DOHH2 (cell line): ENCODE results near the gene BHLHE40.

Experiments
- H3F3A ChIP-seq: fragments of 200-600 bp; sonication (generic), shearing (Covaris generic); 2 replicates; pipeline ENCODE4 v1.6.0; 2016; ENCODE audit warnings: antibody characterized with exemption, mild to moderate bottlenecking; ENCODE audit not compliant: control insufficient read depth, insufficient read depth
- H3K27ac ChIP-seq: fragments of 200-600 bp; sonication (generic); 2 replicates; pipeline ENCODE4 v1.5.1; 2014; ENCODE audit warnings: low read depth, mild to moderate bottlenecking, low read length, moderate library complexity
- H3K27me3 ChIP-seq: fragments of 200-600 bp; sonication (generic); 2 replicates; pipeline ENCODE4 v1.6.1; 2014; ENCODE audit warnings: mild to moderate bottlenecking, low read length, mixed read lengths; ENCODE audit not compliant: control insufficient read depth
- H3K36me3 ChIP-seq: fragments of 200-600 bp; sonication (generic); 2 replicates; pipeline ENCODE4 v1.6.1; 2014; ENCODE audit warnings: mild to moderate bottlenecking, low read length, moderate library complexity, mixed read lengths; ENCODE audit not compliant: control insufficient read depth
- H3K4me1 ChIP-seq: fragments of 200-600 bp; sonication (generic); 2 replicates; pipeline ENCODE4 v1.6.1; 2014; ENCODE audit warnings: mild to moderate bottlenecking, low read length, mixed read lengths; ENCODE audit not compliant: control insufficient read depth
- H3K4me2 ChIP-seq: fragments of 200-600 bp; sonication (generic); 2 replicates; pipeline ENCODE4 v1.6.0; 2014; ENCODE audit warnings: mild to moderate bottlenecking, low read length, moderate library complexity
- H3K4me3 ChIP-seq: fragments of 200-600 bp; sonication (generic); 2 replicates; pipeline ENCODE4 v1.5.1; 2014; ENCODE audit warnings: mild to moderate bottlenecking, low read length, mixed read lengths
- H3K79me2 ChIP-seq: fragments of 200-600 bp; sonication (generic); 2 replicates; pipeline ENCODE4 v1.6.1; 2014; ENCODE audit warnings: mild to moderate bottlenecking, low read length, mixed read lengths; ENCODE audit not compliant: control insufficient read depth
- H3K9me2 ChIP-seq: fragments of 200-600 bp; sonication (generic); replicated peaks from 2 replicates; pipeline ENCODE4 v1.6.1; 2014; ENCODE audit warnings: mild to moderate bottlenecking, low read length, mixed read lengths; ENCODE audit not compliant: control insufficient read depth
- H3K9me3 ChIP-seq: fragments of 200-600 bp; sonication (generic); 2 replicates; pipeline ENCODE4 v1.6.1; 2014; ENCODE audit warnings: antibody characterized with exemption, low read length, mixed read lengths; ENCODE audit not compliant: control insufficient read depth, insufficient read depth
- H4K20me1 ChIP-seq: fragments of 200-600 bp; sonication (generic); 2 replicates; pipeline ENCODE4 v1.6.0; 2014; ENCODE audit warnings: low read depth, mild to moderate bottlenecking, antibody characterized with exemption, low read length, moderate library complexity; ENCODE audit not compliant: control insufficient read depth, insufficient read depth
- EZH2phosphoT487 ChIP-seq: fragments of 200-600 bp; sonication (generic); IDR thresholded peaks from 2 replicates; pipeline ENCODE4 v1.6.1; 2017; ENCODE audit warnings: borderline replicate concordance, mild to moderate bottlenecking, antibody characterized with exemption, low read length, moderate library complexity, mixed read lengths
- TF ChIP-seq, protein P1 (sequence below): fragments of 200-600 bp; sonication (generic); IDR thresholded peaks from one replicate; pipeline ENCODE4 v1.5.1; 2014; ENCODE audit warnings: antibody characterized with exemption, mild to moderate bottlenecking, low read depth, low read length; ENCODE audit not compliant: poor library complexity, severe bottlenecking

Gene BHLHE40

DNA sequence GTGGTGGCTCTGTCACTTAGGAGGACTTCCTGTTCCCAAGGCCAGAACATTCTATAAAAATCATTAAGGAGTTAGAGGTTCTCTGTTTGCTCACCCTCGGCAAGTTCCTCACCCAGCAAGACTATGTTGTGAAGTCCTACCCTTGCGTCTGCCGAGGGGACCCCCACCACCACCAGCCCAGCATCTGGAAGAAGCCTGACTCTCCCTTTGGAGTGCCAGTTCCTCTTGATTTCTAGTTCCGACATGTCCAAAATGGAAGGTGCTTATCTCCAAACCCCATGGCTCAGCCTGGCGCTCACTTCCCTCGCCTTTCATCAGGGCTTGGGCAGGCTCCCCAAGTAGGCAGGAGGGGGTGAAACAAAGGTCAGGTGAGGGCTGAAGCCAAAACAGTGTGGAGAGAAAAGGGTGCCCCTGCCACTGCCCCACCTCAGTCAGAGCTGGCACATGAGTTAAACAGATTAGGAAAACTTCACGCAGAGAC lies 41.0 kb downstream of the BHLHE40 start:
- no peak overlapping the region for H3K4me2 ChIP-seq
- H4K20me1 ChIP-seq, result no peaks in the 10 kb centered on the region
- H3K9me2 ChIP-seq, result no peaks in the 10 kb centered on the region
- peaks cover 27% of the 10 kb centered on the region for H3K27me3 ChIP-seq
- H3K27ac ChIP-seq, result no peak overlapping the region
- no peaks in the 10 kb centered on the region for H3K36me3 ChIP-seq
- H3K9me3 ChIP-seq, result no peaks in the 10 kb centered on the region
- TF ChIP-seq, protein P1, sequence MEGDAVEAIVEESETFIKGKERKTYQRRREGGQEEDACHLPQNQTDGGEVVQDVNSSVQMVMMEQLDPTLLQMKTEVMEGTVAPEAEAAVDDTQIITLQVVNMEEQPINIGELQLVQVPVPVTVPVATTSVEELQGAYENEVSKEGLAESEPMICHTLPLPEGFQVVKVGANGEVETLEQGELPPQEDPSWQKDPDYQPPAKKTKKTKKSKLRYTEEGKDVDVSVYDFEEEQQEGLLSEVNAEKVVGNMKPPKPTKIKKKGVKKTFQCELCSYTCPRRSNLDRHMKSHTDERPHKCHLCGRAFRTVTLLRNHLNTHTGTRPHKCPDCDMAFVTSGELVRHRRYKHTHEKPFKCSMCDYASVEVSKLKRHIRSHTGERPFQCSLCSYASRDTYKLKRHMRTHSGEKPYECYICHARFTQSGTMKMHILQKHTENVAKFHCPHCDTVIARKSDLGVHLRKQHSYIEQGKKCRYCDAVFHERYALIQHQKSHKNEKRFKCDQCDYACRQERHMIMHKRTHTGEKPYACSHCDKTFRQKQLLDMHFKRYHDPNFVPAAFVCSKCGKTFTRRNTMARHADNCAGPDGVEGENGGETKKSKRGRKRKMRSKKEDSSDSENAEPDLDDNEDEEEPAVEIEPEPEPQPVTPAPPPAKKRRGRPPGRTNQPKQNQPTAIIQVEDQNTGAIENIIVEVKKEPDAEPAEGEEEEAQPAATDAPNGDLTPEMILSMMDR, result no peak
- TF ChIP-seq EZH2phosphoT487, result no peak
- no peaks in the 10 kb centered on the region for H3K79me2 ChIP-seq
- H3K4me3 ChIP-seq, result no peak overlapping the region
- peaks cover 5% of the 10 kb centered on the region for H3K4me1 ChIP-seq
- H3F3A ChIP-seq, result no peaks in the 10 kb centered on the region

DNA sequence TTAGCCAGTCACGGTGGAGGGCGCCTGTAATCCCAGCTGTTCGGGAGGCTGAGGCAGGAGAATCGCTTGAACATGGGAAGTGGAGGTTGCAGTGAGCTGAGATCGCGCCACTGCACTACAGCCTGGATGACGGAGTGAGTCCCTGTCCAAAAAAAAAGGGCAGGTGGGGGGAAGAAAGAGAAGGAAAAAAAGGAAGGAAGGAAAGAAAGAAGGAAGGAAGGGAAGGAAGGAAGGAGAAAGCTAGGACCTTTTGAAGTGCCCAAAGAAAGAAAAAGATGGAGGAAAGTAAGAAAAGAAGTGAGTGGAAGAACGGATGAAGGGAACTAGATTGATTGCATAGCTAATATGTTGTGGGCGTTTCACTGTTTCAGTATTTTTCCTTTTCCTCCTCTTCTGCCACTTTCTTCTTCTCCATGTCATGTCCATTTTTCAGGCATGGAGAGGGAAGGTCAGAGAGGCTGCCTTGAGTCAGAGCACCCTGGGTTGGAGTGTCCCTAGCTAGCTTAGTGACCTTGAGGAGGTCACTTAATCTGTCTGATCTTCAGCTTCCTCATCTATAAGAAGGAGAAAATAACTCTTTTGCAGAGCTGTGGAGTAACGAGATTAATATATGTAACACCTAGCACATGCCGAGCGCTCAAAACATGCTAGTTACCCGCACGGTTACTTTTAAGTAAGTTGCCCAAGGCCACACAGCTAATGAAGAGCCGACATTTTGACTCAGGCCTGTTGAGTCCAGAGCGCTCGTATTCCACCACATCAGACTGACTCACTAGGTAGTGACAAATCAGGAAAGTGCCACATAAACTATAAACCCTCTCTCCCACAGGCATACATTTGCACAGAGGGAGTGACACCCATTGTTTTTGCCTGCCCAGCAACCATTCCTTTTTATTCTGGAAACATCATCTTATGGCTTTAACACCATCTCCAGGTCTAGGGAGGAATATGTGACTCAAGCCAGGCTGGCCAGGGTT lies 42.2 kb downstream of the BHLHE40 start:
- H3K9me3 ChIP-seq, result no peaks in the 10 kb centered on the region
- no peaks in the 10 kb centered on the region for H3F3A ChIP-seq
- no peaks in the 10 kb centered on the region for H4K20me1 ChIP-seq
- H3K4me3 ChIP-seq, result no peak overlapping the region
- H3K79me2 ChIP-seq, result no peaks in the 10 kb centered on the region
- TF ChIP-seq, protein P1, result no peak
- no peak for TF ChIP-seq EZH2phosphoT487
- no peak overlapping the region for H3K4me2 ChIP-seq
- peaks cover 25% of the 10 kb centered on the region for H3K27me3 ChIP-seq
- H3K9me2 ChIP-seq, result no peaks in the 10 kb centered on the region
- no peaks in the 10 kb centered on the region for H3K36me3 ChIP-seq
- no peak overlapping the region for H3K27ac ChIP-seq
- peaks cover 4% of the 10 kb centered on the region for H3K4me1 ChIP-seq

DNA sequence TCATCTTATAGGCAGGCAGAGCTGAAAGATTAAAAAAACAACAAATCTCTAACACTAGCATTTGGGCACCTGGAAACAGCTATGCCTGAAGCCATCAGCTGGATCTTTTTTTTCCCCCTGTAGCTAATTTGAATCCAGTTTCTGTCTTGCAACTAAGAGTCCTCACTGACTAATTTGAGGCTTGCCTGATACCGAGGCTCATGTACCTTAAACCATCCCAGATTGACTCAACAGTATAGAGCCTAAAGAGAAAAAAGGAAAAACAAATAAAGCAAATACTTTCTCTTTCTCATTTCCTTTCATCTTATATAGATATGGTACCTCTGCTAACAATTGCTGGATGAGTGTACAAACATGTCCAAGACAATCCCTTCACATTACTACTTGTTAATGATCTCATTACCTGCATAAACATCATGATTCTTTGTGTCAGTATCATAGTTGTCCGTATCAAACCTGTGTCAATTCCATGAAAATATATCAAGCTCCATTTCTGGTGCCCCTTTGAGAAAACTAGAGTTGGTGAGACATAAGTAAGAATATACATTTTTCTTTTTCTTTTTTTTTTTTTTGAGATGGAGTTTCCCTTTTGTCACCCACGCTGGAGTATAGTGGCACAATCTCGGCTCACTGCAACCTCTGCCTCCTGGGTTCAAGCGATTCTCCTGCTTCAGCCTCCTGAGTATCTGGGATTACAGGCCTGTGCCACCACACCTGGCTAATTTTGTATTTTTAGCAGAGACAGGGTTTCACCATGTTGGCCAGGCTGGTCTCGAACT lies 43.1 kb downstream of the BHLHE40 start:
- no peaks in the 10 kb centered on the region for H3F3A ChIP-seq
- no peaks in the 10 kb centered on the region for H3K9me3 ChIP-seq
- TF ChIP-seq, protein P1, result no peak
- no peak for TF ChIP-seq EZH2phosphoT487
- H3K4me2 ChIP-seq, result no peak overlapping the region
- H3K27me3 ChIP-seq, result peaks cover 25% of the 10 kb centered on the region
- H3K27ac ChIP-seq, result no peak overlapping the region
- no peak overlapping the region for H3K4me3 ChIP-seq
- H3K9me2 ChIP-seq, result no peaks in the 10 kb centered on the region
- no peaks in the 10 kb centered on the region for H3K36me3 ChIP-seq
- H3K79me2 ChIP-seq, result no peaks in the 10 kb centered on the region
- no peaks in the 10 kb centered on the region for H4K20me1 ChIP-seq
- H3K4me1 ChIP-seq, result no peaks in the 10 kb centered on the region
